ENCODE results near the gene RIPK3. TPM values are rescaled to one million over a fixed set of nuclear protein-coding genes. Genes with fewer than 3 reads are reported as not detected.
A peak's percentile ranks its signal among the peaks of the same experiment; 100 is the strongest.

The RIPK3 gene
- total RNA-seq, 1 experiment from 2014 or later = 24.9 TPM

DNA sequence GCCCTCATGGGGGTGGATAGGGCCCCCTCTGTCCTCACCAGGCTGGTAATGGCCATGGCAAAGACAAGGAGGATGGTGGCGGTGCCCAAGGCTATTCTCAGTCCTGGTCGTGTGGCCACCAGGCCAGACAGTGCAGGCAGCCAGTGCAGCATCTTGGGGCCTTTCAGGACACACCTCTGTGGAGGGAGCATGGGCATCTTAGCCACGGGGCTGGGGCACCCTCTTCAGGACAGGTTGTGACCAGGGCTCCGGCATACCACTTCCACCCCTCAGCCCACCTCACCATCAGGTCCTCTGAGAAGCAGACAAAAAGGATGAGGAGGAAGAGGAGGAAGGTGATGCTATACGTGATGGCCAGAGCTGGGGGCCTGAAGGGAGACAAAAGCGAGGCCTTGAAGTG is 15.8 kb downstream of the RIPK3 start:
- no peak for DNase-seq (ENCODE audit: low spot score)

DNA sequence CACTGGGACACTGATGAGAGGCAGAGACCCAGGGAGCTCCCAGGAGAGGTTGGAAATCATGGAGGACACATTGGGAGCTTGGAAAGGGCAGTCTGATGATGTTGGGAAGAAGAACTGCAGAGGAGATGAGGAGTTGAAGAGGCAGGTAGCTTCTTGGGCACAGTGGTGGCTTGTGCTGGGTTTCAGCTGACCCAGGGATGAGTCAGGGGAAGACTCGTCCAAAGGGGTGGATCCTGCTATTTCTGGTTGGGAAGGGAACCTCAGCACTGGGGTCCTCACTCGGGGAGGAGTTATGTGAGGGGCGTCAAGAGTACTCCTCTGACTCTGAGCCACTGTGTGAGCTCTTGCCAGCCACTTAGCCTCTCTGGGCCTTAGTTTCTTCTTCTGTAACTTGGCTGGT is 16.4 kb downstream of the RIPK3 start:
- no peak for DNase-seq (ENCODE audit: low spot score)

DNA sequence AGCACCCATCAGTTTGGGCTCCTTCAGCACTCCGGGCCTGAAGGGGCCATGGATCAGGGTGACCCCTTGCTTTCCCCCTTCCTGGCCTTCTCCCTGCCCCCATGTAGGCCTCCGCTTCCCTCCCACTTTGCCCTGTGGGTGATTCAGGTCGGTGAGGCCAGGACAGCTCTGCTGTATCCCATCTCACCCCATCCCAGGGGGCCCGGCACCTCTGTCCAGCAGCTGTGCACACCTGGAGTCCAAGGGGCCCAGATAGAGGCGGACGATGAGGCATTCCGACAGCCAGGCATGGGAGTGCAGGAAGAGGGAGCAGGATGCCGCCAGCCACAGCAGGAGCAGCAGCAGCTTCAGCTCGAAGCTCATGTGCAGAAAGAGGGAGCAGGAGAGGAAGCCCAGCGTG is 17.1 kb downstream of the RIPK3 start:
- no peak for DNase-seq (ENCODE audit: low spot score)

DNA sequence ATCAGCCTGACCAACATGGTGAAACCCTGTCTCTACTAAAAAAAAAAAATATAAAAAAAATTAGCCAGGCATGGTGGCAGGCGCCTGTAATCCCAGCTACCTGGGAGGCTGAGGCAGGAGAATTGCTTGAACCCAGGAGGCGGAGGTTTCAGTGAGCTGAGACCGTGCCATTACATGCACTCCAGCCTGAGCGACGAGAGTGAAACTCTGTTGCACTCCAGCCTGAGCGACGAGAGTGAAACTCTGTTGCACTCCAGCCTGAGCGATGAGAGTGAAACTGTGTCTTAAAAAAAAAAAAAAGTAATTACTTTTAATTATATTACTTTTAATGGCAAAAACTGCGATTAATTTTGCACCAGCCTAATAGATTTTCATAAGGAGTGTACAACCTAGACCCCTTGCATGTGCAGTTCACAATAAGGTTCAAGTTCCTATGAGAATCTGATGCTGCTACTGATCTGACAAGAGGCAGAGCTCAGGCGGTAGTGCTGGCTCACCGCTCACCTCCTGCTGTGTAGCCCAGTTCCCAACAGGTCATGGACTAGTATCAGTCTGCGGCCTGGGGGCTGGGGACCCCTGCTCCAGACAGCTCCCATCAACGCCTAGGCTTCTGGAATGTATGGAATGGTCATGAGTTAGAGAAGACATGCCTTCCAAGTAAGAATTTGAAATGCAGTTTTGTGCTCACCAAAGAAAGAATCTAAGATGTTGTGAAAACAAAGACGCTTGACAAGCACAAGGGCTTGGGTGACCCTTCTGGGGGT is 18.4 kb downstream of the RIPK3 start:
- DNase-seq (ENCODE audit: low spot score) = no peak

DNA sequence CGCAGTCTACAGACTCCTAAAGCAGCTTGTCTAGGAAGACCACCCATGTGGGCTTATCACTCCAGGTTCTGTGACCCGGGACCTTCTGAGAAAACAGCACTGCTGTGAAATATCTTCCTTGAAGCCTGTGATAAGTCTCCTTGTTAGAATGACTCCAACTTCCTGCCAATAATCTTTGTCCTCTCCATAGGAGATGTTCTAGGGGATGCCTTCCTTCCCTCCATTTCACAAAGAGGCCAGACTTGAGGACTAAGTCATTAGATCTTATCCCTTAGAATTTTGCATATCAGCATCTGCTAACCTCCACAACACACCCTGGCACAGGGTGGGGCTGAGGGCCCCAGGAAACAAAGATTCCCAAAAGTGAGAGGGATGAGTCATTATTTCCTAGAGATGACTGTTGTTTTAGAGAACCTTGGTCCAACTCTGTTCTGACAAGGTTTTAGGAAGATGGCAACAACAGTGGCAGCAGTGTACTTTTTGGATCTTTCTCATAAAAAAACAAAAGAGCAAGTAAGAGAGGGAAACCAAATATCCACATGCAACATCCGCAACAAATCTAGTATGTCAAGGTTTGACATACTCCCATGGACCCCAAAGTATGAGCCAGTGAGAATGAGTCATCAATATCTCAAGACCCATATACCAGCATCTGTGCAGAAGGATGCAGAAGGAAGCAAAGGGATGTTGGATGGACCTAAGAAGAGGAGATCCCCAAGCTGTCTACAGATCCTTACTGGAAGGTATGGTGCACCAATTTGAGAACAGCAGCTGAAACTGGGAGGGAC is 22.5 kb downstream of the RIPK3 start:
- no peak for DNase-seq (ENCODE audit: low spot score)

DNA sequence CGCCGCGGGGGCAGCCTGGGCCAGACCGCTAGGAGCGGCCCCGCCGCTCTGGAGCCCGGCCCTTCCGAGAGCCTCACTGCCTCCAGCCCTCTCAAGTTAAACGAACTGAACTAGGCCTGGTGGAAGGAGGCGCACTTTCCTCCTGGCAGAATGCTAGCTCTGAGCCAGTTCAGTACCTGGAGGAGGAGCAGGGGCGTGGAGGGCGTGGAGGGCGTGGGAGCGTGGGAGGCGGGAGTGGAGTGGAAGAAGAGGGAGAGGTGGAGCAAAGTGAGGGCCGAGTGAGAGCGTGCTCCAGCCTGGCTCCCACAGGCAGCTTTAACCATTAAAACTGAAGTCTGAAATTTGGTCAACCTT is 23.2 kb downstream of the RIPK3 start:
- DNase-seq (ENCODE audit: low spot score) = no peak

DNA sequence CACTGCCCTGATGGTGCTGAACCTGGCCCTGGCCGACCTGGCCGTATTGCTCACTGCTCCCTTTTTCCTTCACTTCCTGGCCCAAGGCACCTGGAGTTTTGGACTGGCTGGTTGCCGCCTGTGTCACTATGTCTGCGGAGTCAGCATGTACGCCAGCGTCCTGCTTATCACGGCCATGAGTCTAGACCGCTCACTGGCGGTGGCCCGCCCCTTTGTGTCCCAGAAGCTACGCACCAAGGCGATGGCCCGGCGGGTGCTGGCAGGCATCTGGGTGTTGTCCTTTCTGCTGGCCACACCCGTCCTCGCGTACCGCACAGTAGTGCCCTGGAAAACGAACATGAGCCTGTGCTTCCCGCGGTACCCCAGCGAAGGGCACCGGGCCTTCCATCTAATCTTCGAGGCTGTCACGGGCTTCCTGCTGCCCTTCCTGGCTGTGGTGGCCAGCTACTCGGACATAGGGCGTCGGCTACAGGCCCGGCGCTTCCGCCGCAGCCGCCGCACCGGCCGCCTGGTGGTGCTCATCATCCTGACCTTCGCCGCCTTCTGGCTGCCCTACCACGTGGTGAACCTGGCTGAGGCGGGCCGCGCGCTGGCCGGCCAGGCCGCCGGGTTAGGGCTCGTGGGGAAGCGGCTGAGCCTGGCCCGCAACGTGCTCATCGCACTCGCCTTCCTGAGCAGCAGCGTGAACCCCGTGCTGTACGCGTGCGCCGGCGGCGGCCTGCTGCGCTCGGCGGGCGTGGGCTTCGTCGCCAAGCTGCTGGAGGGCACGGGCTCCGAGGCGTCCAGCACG is 23.8 kb downstream of the RIPK3 start:
- peak; percentile 64 for DNase-seq (ENCODE audit: low spot score)

DNA sequence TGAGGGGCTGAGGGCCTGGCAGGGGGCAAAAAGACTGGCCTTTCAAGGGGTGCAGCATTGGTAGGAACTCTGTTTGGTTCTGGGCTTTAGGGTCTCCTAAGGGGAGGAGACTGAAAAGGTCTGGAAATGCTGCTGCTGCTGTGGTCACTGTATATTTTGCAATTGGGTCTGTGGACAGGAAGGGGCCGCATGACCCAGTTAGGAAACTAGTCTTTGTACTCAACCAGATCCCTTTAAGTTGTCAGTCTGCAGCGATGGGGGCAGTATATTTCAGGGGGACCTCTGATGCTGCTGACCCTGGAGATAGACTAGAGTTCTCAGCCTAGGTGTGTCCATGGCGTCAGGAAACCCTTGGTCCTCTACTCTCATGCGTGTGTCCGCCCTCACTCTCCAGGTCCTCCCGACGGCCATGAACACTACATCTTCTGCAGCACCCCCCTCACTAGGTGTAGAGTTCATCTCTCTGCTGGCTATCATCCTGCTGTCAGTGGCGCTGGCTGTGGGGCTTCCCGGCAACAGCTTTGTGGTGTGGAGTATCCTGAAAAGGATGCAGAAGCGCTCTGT is 24.5 kb downstream of the RIPK3 start:
- DNase-seq (ENCODE audit: low spot score) = no peak

DNA sequence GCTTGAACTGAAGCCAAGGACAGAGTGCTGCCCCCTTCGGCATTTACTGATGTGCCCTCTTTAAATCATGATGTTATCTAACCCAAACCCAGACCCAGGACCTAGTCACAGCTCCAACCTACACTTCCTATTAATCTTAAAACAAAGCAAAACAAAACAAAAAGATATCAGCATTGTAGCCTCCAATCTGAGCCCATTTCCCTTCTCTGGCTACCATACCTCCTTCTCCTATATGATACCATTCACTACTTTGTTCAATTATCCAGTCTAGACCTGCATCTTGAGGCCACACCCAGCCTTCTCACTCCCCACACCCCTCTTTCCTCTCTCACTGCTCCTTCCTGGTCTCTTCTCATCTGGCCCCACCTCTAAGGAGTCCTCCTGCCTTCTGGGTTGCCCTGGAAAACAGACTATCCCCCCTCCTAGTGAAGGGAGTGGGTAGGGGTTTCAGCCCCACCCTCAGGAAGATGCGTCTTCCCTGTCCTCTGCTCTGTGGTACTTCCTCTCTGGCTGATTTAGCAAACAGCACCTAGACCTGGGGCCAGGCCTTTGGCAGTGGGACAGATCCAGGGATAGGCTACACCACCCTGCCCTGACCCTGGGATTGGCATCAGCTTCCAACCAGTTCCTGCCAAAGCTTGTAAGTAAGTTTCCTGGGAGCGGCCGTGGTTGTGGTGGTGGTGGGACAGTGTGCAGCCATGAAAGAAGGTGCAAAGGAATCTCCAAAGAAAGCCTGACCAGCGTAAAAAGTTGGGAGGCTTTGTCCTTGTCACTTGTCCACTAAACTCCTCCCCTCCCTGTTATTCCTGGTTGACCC is 25.2 kb downstream of the RIPK3 start:
- DNase-seq (ENCODE audit: low spot score) = no peak

DNA sequence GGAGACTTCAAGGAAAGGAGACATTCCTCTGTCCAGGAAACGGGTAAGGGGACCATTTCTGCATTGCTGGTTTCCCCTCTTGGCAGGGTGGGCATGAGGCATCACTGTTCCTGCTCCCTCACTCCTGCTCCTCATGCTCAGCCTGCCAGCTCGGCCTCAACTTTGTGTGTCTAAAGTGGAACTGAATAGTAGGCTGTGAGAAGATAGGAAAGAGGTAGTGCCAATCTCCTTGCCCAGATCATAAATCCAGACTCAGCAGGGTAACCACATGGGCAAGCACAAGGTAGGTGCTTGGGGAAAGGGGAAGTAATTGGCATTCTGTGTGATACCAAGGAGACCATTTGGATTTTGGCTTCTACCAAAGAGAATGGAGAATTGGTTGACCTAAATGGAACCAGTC is 25.9 kb downstream of the RIPK3 start:
- no peak for DNase-seq (ENCODE audit: low spot score)

DNA sequence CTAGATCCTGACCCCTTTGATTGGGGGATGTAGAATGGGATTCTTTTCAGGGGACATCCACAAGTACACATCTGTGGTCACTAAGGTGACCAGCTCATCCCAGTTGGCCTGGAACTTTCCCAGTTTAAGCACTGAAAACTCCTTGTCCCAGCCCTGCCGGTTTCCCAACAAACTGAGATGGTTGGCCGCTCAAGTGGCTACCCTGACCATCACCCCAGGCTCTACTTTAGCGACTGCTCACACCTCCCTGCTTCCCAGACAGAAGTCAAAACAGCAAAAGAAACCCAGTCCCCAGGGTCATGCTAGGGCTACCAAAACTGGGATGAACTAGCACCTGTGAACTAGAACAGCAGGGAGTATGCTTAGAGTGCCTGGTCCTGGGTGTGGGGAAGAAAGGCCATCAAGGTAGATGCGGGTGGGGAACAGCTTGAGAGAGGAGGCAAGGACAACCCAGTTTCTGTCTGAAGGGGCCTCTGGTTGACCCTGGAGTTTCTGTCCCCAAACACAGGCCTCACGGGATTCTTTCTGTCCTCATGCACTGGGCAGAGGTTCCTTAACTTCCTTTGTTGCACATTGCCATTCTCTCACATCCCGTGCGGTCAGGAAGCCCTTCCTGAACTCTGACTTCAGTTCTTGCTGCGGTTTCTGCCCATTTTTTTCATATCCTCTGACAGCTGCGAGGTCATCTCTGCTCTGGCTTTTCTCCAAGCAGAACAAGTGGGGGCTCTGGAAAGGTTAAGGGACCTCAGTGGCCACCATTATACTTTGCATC is 26.9 kb downstream of the RIPK3 start:
- DNase-seq (ENCODE audit: low spot score) = no peak

DNA sequence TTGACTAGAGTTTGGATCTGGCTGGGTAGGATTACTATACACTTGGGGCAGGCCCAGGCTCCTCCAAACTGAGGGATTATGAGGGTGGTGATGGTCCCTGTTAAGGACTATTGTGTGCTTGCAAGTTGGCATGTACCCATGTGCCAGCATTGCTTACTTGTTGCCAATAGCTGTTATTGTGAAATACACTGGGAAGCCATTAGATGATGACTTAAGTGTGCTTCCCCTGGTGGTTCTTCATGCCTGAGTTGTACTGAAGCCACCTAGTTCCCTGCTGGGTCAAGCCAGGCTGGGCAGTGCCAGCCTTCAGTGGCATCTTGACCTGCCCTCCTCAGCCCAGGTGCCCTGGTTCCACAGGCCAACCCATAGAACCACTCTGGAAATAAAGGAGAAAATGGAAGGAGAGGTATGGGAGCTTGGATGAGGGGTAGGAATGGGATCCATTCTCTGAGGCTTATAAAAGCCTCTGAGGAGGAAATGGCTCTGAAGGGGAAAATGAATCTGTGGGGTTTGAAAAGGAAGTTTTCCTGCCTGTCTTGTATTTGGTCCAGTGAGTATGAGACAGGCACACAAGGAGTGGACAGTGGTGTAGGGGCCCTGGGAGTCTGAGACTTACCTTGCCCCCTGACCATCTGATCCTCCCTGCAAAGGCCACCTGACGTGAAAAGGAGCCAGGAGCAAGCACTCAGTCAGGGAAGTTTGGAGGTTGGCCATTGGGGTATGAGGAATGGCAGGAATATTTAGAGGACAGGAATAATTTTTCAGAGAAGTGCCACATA is 27.8 kb downstream of the RIPK3 start:
- no peak for DNase-seq (ENCODE audit: low spot score)

DNA sequence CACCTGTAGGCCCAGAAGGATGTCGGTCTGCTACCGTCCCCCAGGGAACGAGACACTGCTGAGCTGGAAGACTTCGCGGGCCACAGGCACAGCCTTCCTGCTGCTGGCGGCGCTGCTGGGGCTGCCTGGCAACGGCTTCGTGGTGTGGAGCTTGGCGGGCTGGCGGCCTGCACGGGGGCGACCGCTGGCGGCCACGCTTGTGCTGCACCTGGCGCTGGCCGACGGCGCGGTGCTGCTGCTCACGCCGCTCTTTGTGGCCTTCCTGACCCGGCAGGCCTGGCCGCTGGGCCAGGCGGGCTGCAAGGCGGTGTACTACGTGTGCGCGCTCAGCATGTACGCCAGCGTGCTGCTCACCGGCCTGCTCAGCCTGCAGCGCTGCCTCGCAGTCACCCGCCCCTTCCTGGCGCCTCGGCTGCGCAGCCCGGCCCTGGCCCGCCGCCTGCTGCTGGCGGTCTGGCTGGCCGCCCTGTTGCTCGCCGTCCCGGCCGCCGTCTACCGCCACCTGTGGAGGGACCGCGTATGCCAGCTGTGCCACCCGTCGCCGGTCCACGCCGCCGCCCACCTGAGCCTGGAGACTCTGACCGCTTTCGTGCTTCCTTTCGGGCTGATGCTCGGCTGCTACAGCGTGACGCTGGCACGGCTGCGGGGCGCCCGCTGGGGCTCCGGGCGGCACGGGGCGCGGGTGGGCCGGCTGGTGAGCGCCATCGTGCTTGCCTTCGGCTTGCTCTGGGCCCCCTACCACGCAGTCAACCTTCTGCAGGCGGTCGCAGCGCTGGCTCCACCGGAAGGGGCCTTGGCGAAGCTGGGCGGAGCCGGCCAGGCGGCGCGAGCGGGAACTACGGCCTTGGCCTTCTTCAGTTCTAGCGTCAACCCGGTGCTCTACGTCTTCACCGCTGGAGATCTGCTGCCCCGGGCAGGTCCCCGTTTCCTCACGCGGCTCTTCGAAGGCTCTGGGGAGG is 28.9 kb downstream of the RIPK3 start, which contains the start of gene LTB4R:
Gene LTB4R (plus strand): TSS at position 857 of the 959 bp plus-strand sequence. CDS start 4,150 bp downstream, outside the sequence.
- DNase-seq (ENCODE audit: low spot score) = peak; percentile 41

DNA sequence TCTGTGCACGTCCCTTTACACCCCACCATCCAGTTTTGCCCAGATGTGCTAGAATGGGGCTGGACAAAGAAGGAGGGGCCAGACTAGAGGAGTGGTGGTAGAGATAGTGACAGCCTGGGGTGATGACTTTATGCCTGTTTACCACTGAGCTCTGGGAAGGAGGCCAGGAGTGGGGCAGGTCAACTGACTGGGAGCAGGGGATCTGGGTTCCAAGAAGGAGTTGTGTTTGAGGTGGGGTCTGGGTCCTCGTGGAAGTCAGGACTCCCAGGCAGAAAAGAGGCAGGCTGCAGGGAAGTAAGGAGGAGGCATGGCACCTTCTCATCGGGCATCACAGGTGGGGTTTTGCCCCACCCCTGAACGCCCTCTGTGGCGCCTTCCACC is 29.5 kb downstream of the RIPK3 start:
- no peak for DNase-seq (ENCODE audit: low spot score)

DNA sequence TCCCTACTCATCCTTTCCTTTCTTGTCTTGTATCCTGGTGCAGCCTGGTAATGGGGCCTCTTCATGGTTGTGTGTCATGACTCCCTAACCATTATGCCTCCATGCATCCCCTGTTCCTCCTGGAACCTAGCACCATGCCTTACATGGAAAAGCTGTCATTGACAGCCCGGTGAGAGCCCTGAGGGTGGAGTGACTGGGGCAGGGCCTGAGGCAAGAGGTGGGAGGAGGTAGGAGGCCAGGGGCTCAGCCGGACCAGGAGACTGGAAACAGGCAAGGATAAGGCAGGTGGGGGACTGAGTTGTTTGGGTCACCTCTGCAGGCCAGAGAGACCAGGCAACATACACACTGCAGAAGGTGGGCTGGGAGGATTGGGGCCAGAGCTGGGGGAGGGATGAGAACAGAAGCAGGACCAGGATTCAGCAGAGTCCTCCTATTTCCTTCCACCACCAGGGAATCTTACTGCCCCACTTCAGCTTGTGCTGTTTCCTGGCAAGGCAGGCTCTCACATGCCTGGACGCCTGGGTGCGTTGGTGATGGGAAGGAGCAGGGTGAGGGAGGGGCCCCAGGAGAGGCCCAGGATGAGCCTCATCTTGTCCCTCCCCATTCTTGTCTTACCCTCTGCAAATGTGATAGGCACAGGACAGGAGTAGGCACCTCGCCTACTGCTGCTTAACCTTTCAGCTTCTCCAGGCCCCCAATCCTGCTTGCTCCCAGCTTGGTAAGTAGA is 30.1 kb downstream of the RIPK3 start, which contains the start of gene LTB4R2:
Gene LTB4R2 (plus strand): TSS at position 603 of the 727 bp plus-strand sequence. CDS start 525 bp downstream, outside the sequence.
- DNase-seq (ENCODE audit: low spot score) = no peak

DNA sequence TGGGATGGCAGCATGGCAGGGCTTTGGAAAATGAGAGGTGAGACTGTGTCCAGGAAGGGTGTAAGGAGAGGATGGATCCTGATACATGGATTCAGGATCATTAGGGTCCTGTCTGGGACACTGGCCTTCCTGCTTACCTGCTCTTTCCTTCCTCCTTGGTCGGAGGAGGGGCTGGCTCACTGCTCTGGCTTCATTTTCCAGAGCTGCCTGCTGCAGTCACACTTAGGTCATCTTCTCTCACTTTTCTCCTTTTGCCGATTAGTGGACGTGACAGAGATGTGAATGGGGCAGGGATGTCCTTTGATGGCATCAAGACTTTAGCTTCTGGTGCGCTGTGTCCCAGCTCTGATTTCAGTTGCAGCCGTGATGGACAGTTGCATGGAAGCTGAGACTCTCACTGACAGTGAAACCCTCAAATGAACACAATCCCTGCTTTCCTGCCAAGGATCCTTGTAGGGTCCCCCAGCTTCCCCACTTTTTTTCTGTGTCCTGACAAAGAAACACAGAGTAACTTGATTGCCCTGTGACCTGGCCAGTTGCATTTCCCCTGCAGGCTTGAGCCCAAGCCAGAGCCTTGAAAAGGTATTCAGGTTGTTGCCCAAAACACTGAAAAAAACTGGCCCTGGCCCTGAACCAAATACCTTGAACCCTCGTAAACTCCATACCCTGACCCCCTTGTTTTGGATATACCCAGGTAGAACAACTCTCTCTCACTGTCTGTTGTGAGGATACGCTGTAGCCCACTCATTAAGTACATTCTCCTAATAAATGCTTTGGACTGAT is 31.3 kb downstream of the RIPK3 start:
- no peak for DNase-seq (ENCODE audit: low spot score)
